Endodermal cell (in vitro differentiated cells): ENCODE measurements around the gene SRPRA. TPM values are rescaled to one million over a fixed set of nuclear protein-coding genes. Genes with fewer than 3 reads are reported as not detected.
A peak's percentile ranks its signal among the peaks of the same experiment; 100 is the strongest.

Experiments
- DNase-seq: peaks from one replicate; pipeline ENCODE4 v3.0.0-alpha.2; 2017
- H3K27ac ChIP-seq: 2 replicates; pipeline ENCODE4 v1.5.1; 2013; ENCODE audit warnings: mild to moderate bottlenecking, low read depth, low read length, moderate library complexity
- H3K27me3 ChIP-seq: 2 replicates; pipeline ENCODE4 v1.6.1; 2013; ENCODE audit warnings: mild to moderate bottlenecking, low read length, moderate library complexity; ENCODE audit not compliant: insufficient read depth, control insufficient read depth, poor library complexity, severe bottlenecking
- H3K36me3 ChIP-seq: 2 replicates; pipeline ENCODE4 v1.7.0; 2013; ENCODE audit warnings: mild to moderate bottlenecking, low read length, moderate library complexity; ENCODE audit not compliant: control insufficient read depth, insufficient read depth
- H3K4me1 ChIP-seq: one replicate; pipeline ENCODE4 v1.7.0; 2013; ENCODE audit warnings: low read length; ENCODE audit not compliant: control insufficient read depth, insufficient read depth
- H3K4me3 ChIP-seq: 2 replicates; pipeline ENCODE4 v1.5.1; 2013; ENCODE audit warnings: mild to moderate bottlenecking, low read length, moderate library complexity
- H3K9ac ChIP-seq: 2 replicates; pipeline ENCODE4 v1.6.1; 2013; ENCODE audit warnings: mild to moderate bottlenecking, low read length, moderate library complexity; ENCODE audit not compliant: poor library complexity, severe bottlenecking; ENCODE audit errors: extremely low read depth
- H3K9me3 ChIP-seq: 2 replicates; pipeline ENCODE4 v1.6.1; 2013; ENCODE audit warnings: mild to moderate bottlenecking, low read length, moderate library complexity; ENCODE audit not compliant: control insufficient read depth
- H3K27ac Mint-ChIP-seq: 2 replicates; pipeline ENCODE4 v1.8.0; 2020; ENCODE audit warnings: mixed read lengths
- H3K27me3 Mint-ChIP-seq: 2 replicates; pipeline ENCODE4 v1.8.0; 2021; ENCODE audit warnings: mild to moderate bottlenecking, mixed read lengths; ENCODE audit not compliant: insufficient read depth
- H3K36me3 Mint-ChIP-seq: 2 replicates; pipeline ENCODE4 v1.8.0; 2020; ENCODE audit warnings: low read depth, mixed read lengths
- H3K4me1 Mint-ChIP-seq: 2 replicates; pipeline ENCODE4 v1.8.0; 2020; ENCODE audit warnings: mixed read lengths
- H3K4me3 Mint-ChIP-seq: 2 replicates; pipeline ENCODE4 v1.8.0; 2020; ENCODE audit warnings: mild to moderate bottlenecking, moderate library complexity, mixed read lengths
- H3K9me3 Mint-ChIP-seq: 2 replicates; pipeline ENCODE4 v1.8.0; 2020; ENCODE audit warnings: mild to moderate bottlenecking, mixed read lengths
- WGBS, 2 experiments: methylation state at CpG; one replicate each; pipeline versions ENCODE4 v1.1.5 to v1.1.7; 2013; ENCODE audit warnings: missing lambda C conversion rate in 2 of 2, mixed read lengths in 1 of 2; ENCODE audit not compliant: insufficient coverage in 1 of 2, insufficient read length in 1 of 2; 5-methylcytosine and 5-hydroxymethylcytosine counted together
- total RNA-seq, 2 donors: library from RNA; stranded (reverse); fragmentation: NEBNext Ultra II Directional in 1 of 2; extraction: Animal tissue kit (Norgen Biotek cat#: 25700) in 1 of 2; gene quantifications; 2 replicates in 1 of 2; 3 replicates in 1 of 2; pipeline ENCODE4 v1.2.1, GENCODE V29; 2021
- TF ChIP-seq, protein P1 (sequence below): fragments of 200-600 bp; sonication (generic); conservative IDR thresholded peaks from 2 replicates; pipeline ENCODE4 v1.5.0; 2021; ENCODE audit warnings: antibody characterized with exemption, mild to moderate bottlenecking

SRPRA gene
- total RNA-seq, 2 donors from 2014 or later: 68.4 to 79.2 TPM

DNA sequence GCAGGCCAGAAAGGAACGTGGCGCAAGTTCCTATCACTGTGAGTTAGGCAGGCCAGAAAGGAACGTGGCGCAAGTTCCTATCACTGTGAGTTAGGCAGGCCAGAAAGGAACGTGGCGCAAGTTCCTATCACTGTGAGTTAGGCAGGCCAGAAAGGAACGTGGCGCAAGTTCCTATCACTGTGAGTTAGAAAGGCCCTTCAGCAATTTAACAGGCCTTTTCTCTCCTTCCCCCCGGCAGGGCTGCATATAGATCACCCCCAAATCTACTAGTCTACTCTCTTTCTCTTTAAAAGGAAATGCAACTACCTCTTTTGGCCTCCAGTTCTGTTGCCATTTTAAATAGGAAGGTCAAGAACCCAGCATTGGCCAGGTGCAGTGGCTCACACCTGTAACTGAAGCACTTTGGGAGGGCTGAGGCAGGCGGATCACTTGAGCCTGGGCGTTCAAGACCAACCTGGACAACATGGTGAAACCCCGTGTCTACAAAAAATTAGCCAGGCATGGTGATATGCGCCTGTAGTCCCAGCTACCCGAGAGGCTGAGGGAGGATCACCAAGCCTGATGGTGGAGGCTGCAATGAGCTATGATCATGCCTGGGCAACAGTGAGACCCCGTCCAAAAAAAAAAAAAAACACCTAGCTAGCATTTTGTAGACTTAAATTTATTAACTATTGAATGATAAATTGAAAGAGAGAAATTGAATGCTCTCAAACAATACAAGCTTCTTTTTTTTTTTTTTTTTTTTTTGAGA, 42.2 kb downstream of the SRPRA start:
- Mint-ChIP-seq H3K9me3 (peaks cover 21% of the 10 kb centered on the region), H3K36me3 (peaks cover 32% of the 10 kb centered on the region), H3K4me3 (no peak overlapping the region), H3K27me3 (no peaks in the 10 kb centered on the region), H3K27ac (no peak overlapping the region), H3K4me1 (no peaks in the 10 kb centered on the region)
- TF ChIP-seq, protein P1, sequence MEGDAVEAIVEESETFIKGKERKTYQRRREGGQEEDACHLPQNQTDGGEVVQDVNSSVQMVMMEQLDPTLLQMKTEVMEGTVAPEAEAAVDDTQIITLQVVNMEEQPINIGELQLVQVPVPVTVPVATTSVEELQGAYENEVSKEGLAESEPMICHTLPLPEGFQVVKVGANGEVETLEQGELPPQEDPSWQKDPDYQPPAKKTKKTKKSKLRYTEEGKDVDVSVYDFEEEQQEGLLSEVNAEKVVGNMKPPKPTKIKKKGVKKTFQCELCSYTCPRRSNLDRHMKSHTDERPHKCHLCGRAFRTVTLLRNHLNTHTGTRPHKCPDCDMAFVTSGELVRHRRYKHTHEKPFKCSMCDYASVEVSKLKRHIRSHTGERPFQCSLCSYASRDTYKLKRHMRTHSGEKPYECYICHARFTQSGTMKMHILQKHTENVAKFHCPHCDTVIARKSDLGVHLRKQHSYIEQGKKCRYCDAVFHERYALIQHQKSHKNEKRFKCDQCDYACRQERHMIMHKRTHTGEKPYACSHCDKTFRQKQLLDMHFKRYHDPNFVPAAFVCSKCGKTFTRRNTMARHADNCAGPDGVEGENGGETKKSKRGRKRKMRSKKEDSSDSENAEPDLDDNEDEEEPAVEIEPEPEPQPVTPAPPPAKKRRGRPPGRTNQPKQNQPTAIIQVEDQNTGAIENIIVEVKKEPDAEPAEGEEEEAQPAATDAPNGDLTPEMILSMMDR: no peak
- H3K4me1 ChIP-seq: no peaks in the 10 kb centered on the region
- no peak overlapping the region for H3K27ac ChIP-seq
- H3K36me3 ChIP-seq: peaks cover 17% of the 10 kb centered on the region
- DNase-seq: no peak
- H3K4me3 ChIP-seq: no peak overlapping the region
- H3K27me3 ChIP-seq: no peaks in the 10 kb centered on the region
- no peak overlapping the region for H3K9ac ChIP-seq
- H3K9me3 ChIP-seq: peaks cover 11% of the 10 kb centered on the region
- WGBS, 2 experiments: 95 to 98% methylated on average over 6 to 10 of the region's 15 CpGs

DNA sequence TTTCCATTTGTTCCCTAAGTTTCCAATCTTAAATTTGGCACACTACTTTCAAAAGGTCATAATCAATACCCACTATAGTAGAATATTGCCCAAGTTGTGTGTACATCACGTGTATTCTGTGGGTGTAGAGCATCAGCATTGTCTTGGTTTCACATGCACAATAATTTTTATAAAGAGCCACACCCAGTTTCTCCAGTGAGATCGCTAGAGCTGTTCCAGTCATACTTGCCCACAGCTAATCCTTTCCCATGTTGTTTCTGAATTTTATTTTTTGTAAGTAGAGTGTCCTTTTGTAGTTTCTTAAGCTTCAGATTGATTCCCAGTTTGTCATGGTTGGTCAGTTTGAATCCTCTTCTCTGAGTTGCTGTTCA, 43.4 kb downstream of the SRPRA start:
- Histone ChIP-seq H3K27ac (no peak overlapping the region), H3K27me3 (no peaks in the 10 kb centered on the region), H3K4me1 (no peaks in the 10 kb centered on the region), H3K36me3 (peaks cover 10% of the 10 kb centered on the region), H3K9me3 (peaks cover 11% of the 10 kb centered on the region), H3K4me3 (peak overlapping the region; percentile 3), H3K9ac (no peak overlapping the region)
- H3K4me3 Mint-ChIP-seq: no peak overlapping the region
- peaks cover 21% of the 10 kb centered on the region for H3K9me3 Mint-ChIP-seq
- no peak overlapping the region for H3K27ac Mint-ChIP-seq
- H3K36me3 Mint-ChIP-seq: peaks cover 28% of the 10 kb centered on the region
- DNase-seq: no peak
- TF ChIP-seq, protein P1: no peak
- no peaks in the 10 kb centered on the region for H3K27me3 Mint-ChIP-seq
- WGBS, 2 experiments: 67 to 100% methylated on average over 1 to 2 of the region's 2 CpGs
- H3K4me1 Mint-ChIP-seq: no peaks in the 10 kb centered on the region

DNA sequence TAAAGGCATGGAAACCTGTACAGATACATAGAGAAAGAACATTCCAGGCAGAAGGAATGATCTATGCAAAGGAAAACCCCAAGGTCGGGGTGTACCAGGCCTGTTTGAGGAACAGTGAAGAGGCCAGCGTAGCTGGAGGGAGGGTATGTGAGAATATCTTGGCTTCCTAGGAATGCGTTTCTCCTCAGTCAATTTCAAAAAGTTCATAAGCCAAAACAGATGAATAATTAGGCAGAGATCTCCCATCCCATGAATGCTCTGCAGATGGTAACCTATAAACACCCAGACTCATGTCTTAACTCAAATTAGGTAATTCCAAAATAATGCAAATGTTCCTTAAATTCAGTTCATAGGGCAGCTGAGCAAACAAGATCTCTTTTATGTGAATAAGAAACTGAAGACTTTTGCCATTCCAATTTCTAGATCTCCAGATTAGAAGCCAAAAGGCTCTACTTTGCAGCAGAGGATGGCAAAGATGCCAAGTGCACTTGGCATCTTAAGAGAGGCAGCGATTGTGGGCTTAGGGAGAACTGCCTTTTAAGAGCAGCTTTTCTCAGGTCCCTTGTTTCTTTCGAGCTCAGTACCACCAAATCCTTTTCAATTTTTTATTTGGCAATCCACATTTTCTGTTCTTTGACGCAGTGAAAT, 43.9 kb downstream of the SRPRA start:
- Histone ChIP-seq H3K36me3 (peaks cover 9% of the 10 kb centered on the region), H3K9me3 (peaks cover 11% of the 10 kb centered on the region), H3K9ac (no peak overlapping the region), H3K4me1 (no peaks in the 10 kb centered on the region), H3K27me3 (no peaks in the 10 kb centered on the region), H3K4me3 (peak overlapping the region; percentile 3), H3K27ac (no peak overlapping the region)
- DNase-seq: no peak
- H3K4me1 Mint-ChIP-seq: no peaks in the 10 kb centered on the region
- peaks cover 21% of the 10 kb centered on the region for H3K9me3 Mint-ChIP-seq
- H3K4me3 Mint-ChIP-seq: no peak overlapping the region
- H3K27me3 Mint-ChIP-seq: no peaks in the 10 kb centered on the region
- WGBS, 2 experiments: 94 to 98% methylated on average over 6 of the region's 6 CpGs
- TF ChIP-seq, protein P1: no peak
- no peak overlapping the region for H3K27ac Mint-ChIP-seq
- H3K36me3 Mint-ChIP-seq: peaks cover 28% of the 10 kb centered on the region
